K562 (cell line): ENCODE measurements around the gene DUOX2. TPM values are rescaled to one million over a fixed set of nuclear protein-coding genes. Genes with fewer than 3 reads are reported as not detected.

Experiments used
- ARNT ChIP-seq, 2 experiments: fragments of 450-650 bp; IDR thresholded peaks; 2 replicates each; pipeline ENCODE4 v1.6.1; 2016; ENCODE audit warnings: mild to moderate bottlenecking in 1 of 2
- CC2D1A ChIP-seq: fragments of 450-650 bp; IDR thresholded peaks from 2 replicates; pipeline ENCODE4 v1.6.1; 2017; ENCODE audit warnings: mild to moderate bottlenecking
- EGR1 ChIP-seq: fragments of 450-650 bp; conservative IDR thresholded peaks from 2 replicates; pipeline ENCODE4 v1.6.1; 2017; ENCODE audit warnings: mild to moderate bottlenecking
- ELF2 ChIP-seq: fragments of 250-450 bp; sonication (Bioruptor Pico); IDR thresholded peaks from 2 replicates; pipeline ENCODE4 v1.5.0; 2021; ENCODE audit warnings: mild to moderate bottlenecking
- GATA2 ChIP-seq: sonication (generic); formaldehyde crosslinking; IDR thresholded peaks from 2 replicates; pipeline ENCODE4 v1.4.0; 2020; ENCODE audit warnings: mild to moderate bottlenecking, missing genetic modification reagents
- MLLT1 ChIP-seq, 2 experiments: fragments of 450-650 bp; IDR thresholded peaks; 2 replicates each; pipeline ENCODE4 v1.6.1; 2016
- MTA3 ChIP-seq: fragments of 450-650 bp; formaldehyde crosslinking; IDR thresholded peaks from 2 replicates; pipeline ENCODE4 v1.6.1; 2017; ENCODE audit warnings: mild to moderate bottlenecking, borderline replicate concordance
- SIRT6 ChIP-seq: IDR thresholded peaks from one replicate; pipeline ENCODE4 v1.6.1; 2012; ENCODE audit warnings: low read depth, mild to moderate bottlenecking, control low read depth, inconsistent platforms, low read length, moderate library complexity
- STAG1 ChIP-seq: sonication (generic); formaldehyde crosslinking; IDR thresholded peaks from 2 replicates; pipeline ENCODE4 v1.5.0; 2020; ENCODE audit warnings: missing genetic modification reagents, borderline replicate concordance
- TFAP4 ChIP-seq: sonication (generic); formaldehyde crosslinking; IDR thresholded peaks from 2 replicates; pipeline ENCODE4 v1.8.0; 2022; ENCODE audit warnings: missing genetic modification reagents, mild to moderate bottlenecking, moderate library complexity, borderline replicate concordance
- TOE1 ChIP-seq, 2 experiments: fragments of 450-650 bp in 1 of 2; sonication (generic) in 1 of 2; formaldehyde crosslinking in 1 of 2; IDR thresholded peaks; 2 replicates each; pipeline versions ENCODE4 v1.7.1 to v1.8.0; 2016 to 2022; ENCODE audit warnings: borderline replicate concordance in 2 of 2, mild to moderate bottlenecking in 2 of 2, antibody characterized with exemption in 1 of 2, inconsistent platforms in 1 of 2, low read depth in 1 of 2, missing genetic modification reagents in 1 of 2, moderate library complexity in 1 of 2
- ZBTB2 ChIP-seq: fragments of 450-650 bp; IDR thresholded peaks from 2 replicates; pipeline ENCODE4 v1.6.1; 2016; ENCODE audit warnings: antibody characterized with exemption
- ZNF780A ChIP-seq: fragments of 250-450 bp; sonication (Bioruptor Pico); IDR thresholded peaks from 2 replicates; pipeline ENCODE4 v1.5.0; 2021; ENCODE audit warnings: mild to moderate bottlenecking
- polyA plus RNA-seq, 8 experiments: library from polyadenylated mRNA; depleted of rRNA in 4 of 8; stranded (reverse) in 5 of 8; unstranded in 3 of 8; fragments of >200 nt; fragmentation: Nextera tagmentation in 2 of 8; fragmentation: Illumina TruSeq in 1 of 8; extraction: Ambion mirVana in 2 of 8; extraction: Trizol in 1 of 8; gene quantifications; 2 replicates each; pipeline versions ENCODE4 v1.2.1 to v1.2.3, GENCODE V29; 2011 to 2014; ENCODE audit warnings: inconsistent platforms in 1 of 8, missing spikeins in 1 of 8
- total RNA-seq, 7 experiments: library from RNA; depleted of rRNA in 6 of 7; stranded (reverse); fragments of >200 nt in 6 of 7; fragmentation: Illumina TruSeq in 2 of 7; extraction: Trizol in 2 of 7; gene quantifications; 2 replicates each; pipeline versions ENCODE4 v1.2.1 to v1.2.3, GENCODE V29; 2011 to 2021; ENCODE audit warnings: low replicate concordance in 1 of 7
- TF ChIP-seq, protein P1 (sequence below): fragments of 450-650 bp; formaldehyde crosslinking; IDR thresholded peaks from 2 replicates; pipeline ENCODE4 v1.4.0; 2020; ENCODE audit warnings: mild to moderate bottlenecking, moderate library complexity
- TF ChIP-seq, protein P2 (sequence below): fragments of 250-450 bp; sonication (Bioruptor Pico); IDR thresholded peaks from 2 replicates; pipeline ENCODE4 v1.4.0; 2020

DUOX2 gene
- total and polyA plus RNA-seq, 9 of the 15 experiments (the other 6 are each of a cell fraction or from before 2014, with no cell fraction given): 0.01 to 0.03 (median 0.02) TPM; not detected in 6

GRCh38 chr15:45162771-45163507 lies 49.0 kb upstream of the DUOX2 start (continued):
- TF ChIP-seq ZBTB2 (no peak), STAG1 (peak; percentile 87; the same call in 1 of the 2 replicates), MLLT1 (IDR thresholded peaks at IDR 0.05) (peak in 1 of 2 experiments; percentile 33; a peak in 1 of 4 replicates), MTA3 (0 out of 2 replicates have a peak, but pooled peaks have one; percentile 14), GATA2 (CRISPR knock-in tag) (0 out of 2 replicates have a peak, but pooled peaks have one; percentile 15), TOE1 (IDR thresholded peaks at IDR 0.05; ENCODE audit: borderline replicate concordance) (0 out of 2 replicates have a peak, but pooled peaks have one; percentile 23), TOE1 (CRISPR knock-in tag; IDR thresholded peaks at IDR 0.05; ENCODE audit: borderline replicate concordance, low read depth) (no peak), ZNF780A (CRISPR knock-in tag) (no peak), ELF2 (CRISPR knock-in tag) (no peak), CC2D1A (peak; percentile 64; the same call in 1 of the 2 replicates), ARNT (IDR thresholded peaks at IDR 0.05) (peak in 1 of 2 experiments; percentile 46; a peak in 1 of 4 replicates), TFAP4 (CRISPR knock-in tag) (peak; percentile 63; the same call in 1 of the 2 replicates), EGR1 (0 out of 2 replicates have a peak, but pooled peaks have one; percentile 17), SIRT6 (no peak)
- TF ChIP-seq, protein P1, sequence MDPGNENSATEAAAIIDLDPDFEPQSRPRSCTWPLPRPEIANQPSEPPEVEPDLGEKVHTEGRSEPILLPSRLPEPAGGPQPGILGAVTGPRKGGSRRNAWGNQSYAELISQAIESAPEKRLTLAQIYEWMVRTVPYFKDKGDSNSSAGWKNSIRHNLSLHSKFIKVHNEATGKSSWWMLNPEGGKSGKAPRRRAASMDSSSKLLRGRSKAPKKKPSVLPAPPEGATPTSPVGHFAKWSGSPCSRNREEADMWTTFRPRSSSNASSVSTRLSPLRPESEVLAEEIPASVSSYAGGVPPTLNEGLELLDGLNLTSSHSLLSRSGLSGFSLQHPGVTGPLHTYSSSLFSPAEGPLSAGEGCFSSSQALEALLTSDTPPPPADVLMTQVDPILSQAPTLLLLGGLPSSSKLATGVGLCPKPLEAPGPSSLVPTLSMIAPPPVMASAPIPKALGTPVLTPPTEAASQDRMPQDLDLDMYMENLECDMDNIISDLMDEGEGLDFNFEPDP (CRISPR knock-in tag): no peak
- TF ChIP-seq, protein P2, sequence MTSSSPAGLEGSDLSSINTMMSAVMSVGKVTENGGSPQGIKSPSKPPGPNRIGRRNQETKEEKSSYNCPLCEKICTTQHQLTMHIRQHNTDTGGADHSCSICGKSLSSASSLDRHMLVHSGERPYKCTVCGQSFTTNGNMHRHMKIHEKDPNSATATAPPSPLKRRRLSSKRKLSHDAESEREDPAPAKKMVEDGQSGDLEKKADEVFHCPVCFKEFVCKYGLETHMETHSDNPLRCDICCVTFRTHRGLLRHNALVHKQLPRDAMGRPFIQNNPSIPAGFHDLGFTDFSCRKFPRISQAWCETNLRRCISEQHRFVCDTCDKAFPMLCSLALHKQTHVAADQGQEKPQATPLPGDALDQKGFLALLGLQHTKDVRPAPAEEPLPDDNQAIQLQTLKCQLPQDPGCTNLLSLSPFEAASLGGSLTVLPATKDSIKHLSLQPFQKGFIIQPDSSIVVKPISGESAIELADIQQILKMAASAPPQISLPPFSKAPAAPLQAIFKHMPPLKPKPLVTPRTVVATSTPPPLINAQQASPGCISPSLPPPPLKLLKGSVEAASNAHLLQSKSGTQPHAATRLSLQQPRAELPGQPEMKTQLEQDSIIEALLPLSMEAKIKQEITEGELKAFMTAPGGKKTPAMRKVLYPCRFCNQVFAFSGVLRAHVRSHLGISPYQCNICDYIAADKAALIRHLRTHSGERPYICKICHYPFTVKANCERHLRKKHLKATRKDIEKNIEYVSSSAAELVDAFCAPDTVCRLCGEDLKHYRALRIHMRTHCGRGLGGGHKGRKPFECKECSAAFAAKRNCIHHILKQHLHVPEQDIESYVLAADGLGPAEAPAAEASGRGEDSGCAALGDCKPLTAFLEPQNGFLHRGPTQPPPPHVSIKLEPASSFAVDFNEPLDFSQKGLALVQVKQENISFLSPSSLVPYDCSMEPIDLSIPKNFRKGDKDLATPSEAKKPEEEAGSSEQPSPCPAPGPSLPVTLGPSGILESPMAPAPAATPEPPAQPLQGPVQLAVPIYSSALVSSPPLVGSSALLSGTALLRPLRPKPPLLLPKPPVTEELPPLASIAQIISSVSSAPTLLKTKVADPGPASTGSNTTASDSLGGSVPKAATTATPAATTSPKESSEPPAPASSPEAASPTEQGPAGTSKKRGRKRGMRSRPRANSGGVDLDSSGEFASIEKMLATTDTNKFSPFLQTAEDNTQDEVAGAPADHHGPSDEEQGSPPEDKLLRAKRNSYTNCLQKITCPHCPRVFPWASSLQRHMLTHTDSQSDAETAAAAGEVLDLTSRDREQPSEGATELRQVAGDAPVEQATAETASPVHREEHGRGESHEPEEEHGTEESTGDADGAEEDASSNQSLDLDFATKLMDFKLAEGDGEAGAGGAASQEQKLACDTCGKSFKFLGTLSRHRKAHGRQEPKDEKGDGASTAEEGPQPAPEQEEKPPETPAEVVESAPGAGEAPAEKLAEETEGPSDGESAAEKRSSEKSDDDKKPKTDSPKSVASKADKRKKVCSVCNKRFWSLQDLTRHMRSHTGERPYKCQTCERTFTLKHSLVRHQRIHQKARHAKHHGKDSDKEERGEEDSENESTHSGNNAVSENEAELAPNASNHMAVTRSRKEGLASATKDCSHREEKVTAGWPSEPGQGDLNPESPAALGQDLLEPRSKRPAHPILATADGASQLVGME (CRISPR knock-in tag): 0 out of 2 replicates have a peak, but pooled peaks have one; percentile 15
